HFF-Myc (cell line): Measurements from ENCODE around the gene COX4I1.

Experiments used
- DNase-seq: peaks from one replicate; pipeline ENCODE4 v3.0.0-alpha.2; 2011; ENCODE audit warnings: low read depth; ENCODE audit errors: extremely low read depth
- H3K4me3 ChIP-seq: replicated peaks from 2 replicates; pipeline ENCODE4 v1.5.1; 2011; ENCODE audit warnings: low read depth, mild to moderate bottlenecking, control low read depth, low read length
- CTCF ChIP-seq: IDR thresholded peaks from 2 replicates; pipeline ENCODE4 v1.5.1; 2012; ENCODE audit warnings: mild to moderate bottlenecking, low read depth, low read length, control low read depth; ENCODE audit errors: missing control alignments

The COX4I1 gene

DNA sequence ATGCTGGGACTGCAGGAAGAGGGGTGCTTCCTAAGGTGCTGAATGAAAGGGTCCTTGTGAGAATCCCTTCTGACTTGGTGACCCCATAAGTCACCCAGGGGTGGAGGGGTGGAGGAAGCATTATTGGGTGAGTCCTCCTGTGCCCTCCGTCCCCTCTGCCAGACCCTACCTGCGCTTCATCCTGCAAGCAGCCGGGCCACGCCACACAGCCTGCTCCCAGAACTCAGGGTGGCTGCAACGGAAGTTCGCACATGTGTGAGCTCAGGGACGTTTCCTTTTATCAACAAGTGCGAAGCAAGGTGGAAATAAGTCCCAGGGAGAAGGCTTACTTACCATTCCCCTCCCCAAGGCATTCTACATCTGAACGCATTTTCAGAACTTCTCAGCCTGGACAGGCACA, 40.9 kb downstream of the COX4I1 start:
- TF ChIP-seq CTCF = no peak
- no peak for DNase-seq
- no peak overlapping the region for H3K4me3 ChIP-seq

- no peak for TF ChIP-seq CTCF
- H3K4me3 ChIP-seq = no peak overlapping the region
- DNase-seq = no peak
These were observed 41.3 kb downstream of the COX4I1 start for GRCh38 chr16:85840801-85841200.

GRCh38 chr16:85842435-85842834, 42.9 kb downstream of the COX4I1 start:
- no peak for DNase-seq
- no peak overlapping the region for H3K4me3 ChIP-seq
- TF ChIP-seq CTCF = no peak

DNA sequence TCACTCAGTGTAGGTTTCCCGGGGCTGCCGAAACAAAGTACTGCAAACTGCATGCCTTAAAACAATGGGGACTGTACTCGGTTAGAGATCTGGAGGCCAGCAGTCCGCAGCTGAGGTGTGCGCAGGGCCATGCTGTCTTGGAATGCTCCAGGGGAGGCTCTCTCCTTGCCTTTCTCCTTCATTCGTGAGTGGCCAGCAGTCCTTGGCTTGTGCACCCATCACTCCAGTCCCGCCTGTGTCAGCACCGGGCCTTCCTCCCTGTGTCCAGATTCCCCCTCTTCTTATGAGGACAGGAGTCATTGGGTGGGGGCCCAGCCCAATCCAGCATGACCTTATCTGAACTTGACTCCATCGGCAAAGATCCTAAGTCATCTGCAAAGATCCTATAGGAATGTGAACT, 43.4 kb downstream of the COX4I1 start:
- no peak for DNase-seq
- no peak for TF ChIP-seq CTCF
- no peak overlapping the region for H3K4me3 ChIP-seq

- no peak for DNase-seq
- H3K4me3 ChIP-seq = no peak overlapping the region
- TF ChIP-seq CTCF = no peak
These were observed 44.1 kb downstream of the COX4I1 start for GRCh38 chr16:85843471-85844168.

DNA sequence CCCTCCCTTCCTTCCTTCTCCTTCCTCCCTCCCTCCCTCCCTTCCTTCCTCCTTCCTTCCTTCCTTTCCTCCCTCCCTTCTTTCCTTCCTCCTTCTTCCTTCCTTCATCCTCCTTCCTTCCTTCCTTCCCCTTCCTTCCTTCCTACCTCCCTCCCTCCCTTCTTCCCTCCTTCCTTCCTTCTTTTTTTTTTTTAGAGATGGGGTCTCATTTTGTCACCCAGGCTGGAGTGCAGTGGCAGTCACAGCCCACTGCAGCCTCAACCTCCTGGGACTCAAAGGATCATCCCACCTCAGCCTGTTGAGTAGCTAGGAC, 44.6 kb downstream of the COX4I1 start:
- no peak for DNase-seq
- no peak overlapping the region for H3K4me3 ChIP-seq
- no peak for TF ChIP-seq CTCF

GRCh38 chr16:85844786-85845185, 45.3 kb downstream of the COX4I1 start:
- H3K4me3 ChIP-seq = no peak overlapping the region
- no peak for DNase-seq
- TF ChIP-seq CTCF = no peak
